ENCODE measurements around the gene CCSER1.
"Not testable (repeated sequence)": the region's sequence is repeated elsewhere in the genome, so short reads cannot be mapped to it uniquely, and the experiment has no call there.

CCSER1 gene

DNA sequence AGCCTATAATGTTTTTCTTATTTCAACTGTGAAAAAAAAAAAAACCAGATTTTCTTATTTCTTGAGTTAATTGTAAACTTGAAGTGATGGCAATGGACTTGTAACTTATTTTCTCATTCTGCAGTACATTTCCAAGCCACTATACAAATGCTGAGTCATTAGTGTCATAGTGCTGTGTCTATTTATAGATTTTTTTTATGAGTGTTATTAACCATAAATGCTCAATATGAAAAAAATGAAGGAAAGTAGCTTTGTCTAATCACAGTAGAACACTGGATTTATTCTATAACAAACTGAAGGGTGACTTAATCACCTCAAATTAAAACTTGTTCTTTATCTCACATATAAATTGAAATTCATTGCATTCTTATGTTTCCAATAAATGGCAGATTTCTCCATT lies 718.6 kb downstream of the CCSER1 start:
- ATAC-seq (replicated peaks) (no peak), DNase-seq (no peak)
- no peaks in the 10 kb centered on the region for H3K4me1 Mint-ChIP-seq (ENCODE audit: low read depth in 2 of 2)
- no peak overlapping the region for H3K4me3 Mint-ChIP-seq
- H3K27ac Mint-ChIP-seq = no peak overlapping the region
- peaks cover 0 to 8% of the 10 kb centered on the region in 2 donors for H3K9me3 Mint-ChIP-seq
- no peaks in the 10 kb centered on the region for H3K27me3 Mint-ChIP-seq
- H3K36me3 Mint-ChIP-seq (ENCODE audit: insufficient read depth) = no peaks in the 10 kb centered on the region

DNA sequence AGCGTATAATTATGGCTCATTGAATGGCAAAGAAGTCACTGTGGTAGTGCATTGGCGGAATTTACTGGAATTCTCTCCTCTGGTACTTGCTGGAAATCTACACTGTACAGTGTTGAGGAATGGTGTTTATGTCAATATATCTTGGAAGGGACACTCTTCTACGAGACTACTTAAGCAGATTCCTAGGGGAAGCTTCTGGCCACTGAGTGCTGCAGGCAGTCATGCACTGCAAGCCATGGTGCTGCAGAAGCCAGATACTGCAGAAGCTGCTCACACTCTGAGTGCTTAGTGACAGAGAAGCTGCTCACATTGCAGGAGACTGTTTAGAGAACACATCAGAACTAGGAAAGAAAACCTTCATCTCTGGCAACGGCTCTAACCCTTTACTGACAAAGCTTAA lies 725.0 kb downstream of the CCSER1 start:
- H3K27me3 Mint-ChIP-seq = no peaks in the 10 kb centered on the region
- no peaks in the 10 kb centered on the region for H3K36me3 Mint-ChIP-seq (ENCODE audit: insufficient read depth)
- peaks cover 0 to 8% of the 10 kb centered on the region in 2 donors for H3K9me3 Mint-ChIP-seq
- ATAC-seq (replicated peaks) (no peak), DNase-seq (no peak)
- H3K4me1 Mint-ChIP-seq (ENCODE audit: low read depth in 2 of 2) = no peaks in the 10 kb centered on the region
- no peak overlapping the region for H3K27ac Mint-ChIP-seq
- H3K4me3 Mint-ChIP-seq = no peak overlapping the region

DNA sequence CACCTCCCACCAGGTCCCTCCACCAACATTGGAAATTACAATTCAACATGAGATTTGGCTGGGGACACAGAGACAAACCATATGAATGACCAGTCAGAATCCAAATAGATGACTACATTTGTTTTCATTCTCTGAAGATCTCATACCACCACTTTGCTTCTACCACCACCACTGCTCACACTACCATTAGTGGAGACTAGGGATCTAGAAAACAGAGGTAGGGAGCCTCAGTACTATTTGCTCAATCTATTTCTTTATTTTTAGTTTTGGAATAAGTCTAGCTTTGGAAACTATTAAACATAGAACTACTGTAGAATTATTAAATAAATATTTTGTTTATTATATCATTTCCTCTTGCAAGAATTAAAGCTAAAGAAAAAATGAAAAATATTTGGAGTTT lies 727.9 kb downstream of the CCSER1 start:
- Mint-ChIP-seq H3K27me3 (no peaks in the 10 kb centered on the region), H3K4me1 (ENCODE audit: low read depth in 2 of 2) (no peaks in the 10 kb centered on the region), H3K27ac (no peak overlapping the region), H3K36me3 (ENCODE audit: insufficient read depth) (no peaks in the 10 kb centered on the region), H3K9me3 (peaks cover 0 to 4% of the 10 kb centered on the region in 2 donors), H3K4me3 (no peak overlapping the region)
- ATAC-seq (replicated peaks) (no peak), DNase-seq (no peak)

DNA sequence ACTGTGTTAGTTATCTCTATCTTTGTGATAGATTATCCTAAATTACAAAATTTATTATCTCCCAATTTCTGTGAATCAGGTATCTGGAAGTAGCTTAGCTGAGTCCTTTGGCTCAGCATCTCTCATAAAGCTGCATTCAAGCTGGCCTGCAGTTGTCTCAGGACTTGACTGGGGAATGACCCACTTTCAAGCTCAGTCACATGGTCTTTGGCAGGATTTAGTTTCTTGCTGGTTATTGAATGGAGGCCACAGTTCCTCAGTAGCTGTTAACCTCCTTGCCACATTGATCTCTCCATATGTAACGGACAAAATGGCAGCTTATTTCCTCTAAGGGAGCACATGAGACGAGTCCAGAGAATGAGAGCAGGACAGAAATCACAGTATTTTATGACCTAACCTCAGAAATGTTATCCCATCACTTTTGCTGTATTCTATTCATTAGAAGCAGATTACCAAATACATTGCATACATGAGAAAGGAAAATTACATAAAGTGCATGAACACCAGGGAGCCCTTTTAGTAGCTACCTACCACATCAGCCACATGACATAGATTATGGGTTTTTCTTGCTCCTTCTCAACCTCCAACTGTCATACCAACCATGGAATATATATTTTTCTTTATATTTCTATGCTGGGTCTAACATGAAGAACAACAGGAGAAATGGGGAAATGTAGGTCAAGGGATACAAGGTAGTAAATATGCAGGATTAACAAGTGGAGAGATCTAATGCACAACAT lies 730.1 kb downstream of the CCSER1 start:
- no peak for ATAC-seq (replicated peaks)
- H3K27me3 Mint-ChIP-seq = no peaks in the 10 kb centered on the region
- H3K4me1 Mint-ChIP-seq (ENCODE audit: low read depth in 2 of 2) = no peaks in the 10 kb centered on the region
- no peaks in the 10 kb centered on the region for H3K9me3 Mint-ChIP-seq
- no peak overlapping the region for H3K27ac Mint-ChIP-seq
- no peaks in the 10 kb centered on the region for H3K36me3 Mint-ChIP-seq (ENCODE audit: insufficient read depth)
- DNase-seq = no peak
- no peak overlapping the region for H3K4me3 Mint-ChIP-seq

DNA sequence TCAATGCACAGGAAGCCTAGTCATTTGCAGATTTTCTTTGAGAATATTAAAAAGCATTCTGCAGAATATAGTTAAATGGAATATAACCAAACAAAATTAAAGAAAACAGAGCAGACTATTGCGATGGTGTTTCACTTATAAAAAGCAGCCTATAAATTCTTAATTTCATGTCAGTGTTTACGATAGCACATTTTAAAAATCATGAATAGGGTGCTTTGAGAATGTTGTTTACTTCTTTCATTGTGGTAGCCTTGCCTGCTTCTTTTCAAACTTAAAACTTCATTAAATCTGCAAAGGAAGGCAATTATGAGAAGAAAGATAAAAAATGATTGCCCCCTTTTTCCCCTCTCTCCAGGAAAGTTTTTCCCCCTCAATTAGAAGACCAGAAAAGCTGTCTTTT lies 748.6 kb downstream of the CCSER1 start:
- ATAC-seq (replicated peaks) = no peak
- no peaks in the 10 kb centered on the region for H3K36me3 Mint-ChIP-seq (ENCODE audit: insufficient read depth)

DNA sequence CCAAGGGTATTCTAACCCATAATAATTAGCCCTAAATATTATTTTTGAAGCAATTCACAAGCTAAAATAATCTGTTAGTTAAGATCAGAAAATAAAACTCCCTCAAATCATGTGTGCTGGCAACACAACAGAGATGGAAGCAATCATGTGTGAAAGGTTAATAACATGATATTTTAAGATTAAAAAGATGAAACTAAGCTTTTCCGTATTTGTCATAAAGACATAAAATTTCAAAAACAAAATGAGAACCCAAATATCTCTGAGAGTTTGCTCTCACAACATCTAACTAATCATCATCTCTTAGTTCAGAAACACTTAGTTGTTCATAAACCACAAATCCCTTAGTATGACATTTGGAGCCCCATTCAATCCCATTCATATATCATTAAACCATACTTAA lies 749.1 kb downstream of the CCSER1 start:
- Mint-ChIP-seq H3K27me3 (no peaks in the 10 kb centered on the region), H3K4me3 (no peak overlapping the region), H3K36me3 (ENCODE audit: insufficient read depth) (no peaks in the 10 kb centered on the region), H3K9me3 (peaks cover 6 to 34% of the 10 kb centered on the region in 2 donors), H3K27ac (no peak overlapping the region), H3K4me1 (ENCODE audit: low read depth in 2 of 2) (no peaks in the 10 kb centered on the region)
- no peak for DNase-seq
- ATAC-seq (replicated peaks) = no peak

More for the DNA sequence above, 748.6 kb downstream of the CCSER1 start:
- H3K27me3 Mint-ChIP-seq = no peaks in the 10 kb centered on the region
- no peak overlapping the region for H3K4me3 Mint-ChIP-seq
- no peaks in the 10 kb centered on the region for H3K4me1 Mint-ChIP-seq (ENCODE audit: low read depth in 2 of 2)
- no peak overlapping the region for H3K27ac Mint-ChIP-seq
- DNase-seq = no peak
- peaks cover 6 to 34% of the 10 kb centered on the region in 2 donors for H3K9me3 Mint-ChIP-seq

DNA sequence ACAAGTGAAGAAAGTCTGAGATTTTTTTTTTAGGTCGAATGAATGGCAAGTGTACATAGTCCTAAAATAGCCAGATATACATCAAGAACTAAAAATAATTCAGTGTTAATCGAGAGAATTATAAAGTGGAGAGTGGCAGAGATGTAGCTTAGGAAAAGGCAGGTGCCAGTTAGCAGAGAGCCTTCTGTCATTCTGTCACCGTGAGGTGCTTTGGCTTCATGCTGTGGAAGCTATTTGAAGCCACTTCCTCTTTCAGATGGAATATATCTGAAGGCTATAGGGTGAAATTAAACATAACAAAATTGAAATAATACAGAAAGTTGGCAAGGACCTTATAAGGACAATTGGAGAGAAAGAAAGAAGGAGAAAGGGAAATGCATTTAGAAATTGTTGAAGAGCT lies 756.3 kb downstream of the CCSER1 start:
- Mint-ChIP-seq H3K4me1 (ENCODE audit: low read depth in 2 of 2) (no peaks in the 10 kb centered on the region), H3K9me3 (peaks cover 8 to 16% of the 10 kb centered on the region in 2 donors), H3K36me3 (ENCODE audit: insufficient read depth) (no peaks in the 10 kb centered on the region), H3K27me3 (no peaks in the 10 kb centered on the region), H3K27ac (no peak overlapping the region), H3K4me3 (no peak overlapping the region)
- DNase-seq (no peak), ATAC-seq (replicated peaks) (no peak)

DNA sequence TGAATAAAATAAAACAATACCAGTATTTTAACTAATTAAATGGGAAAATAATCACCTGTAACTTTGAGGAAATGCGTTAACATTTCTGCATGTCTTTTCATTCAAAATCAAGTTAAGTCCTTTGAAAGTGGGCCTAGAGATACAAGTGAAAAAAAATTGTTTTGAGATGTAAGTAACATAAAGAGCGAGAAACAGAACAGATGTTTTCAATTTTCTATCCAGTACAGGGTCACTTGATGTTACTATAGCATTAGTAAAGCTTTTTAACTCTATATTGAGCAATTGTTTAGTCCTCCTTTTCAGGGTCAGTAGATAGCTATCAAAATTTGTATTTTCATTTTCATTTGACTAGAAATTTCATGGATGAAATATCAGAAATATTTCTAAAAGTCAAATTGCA lies 761.4 kb downstream of the CCSER1 start:
- Mint-ChIP-seq H3K27me3 (no peaks in the 10 kb centered on the region), H3K4me1 (ENCODE audit: low read depth in 2 of 2) (no peaks in the 10 kb centered on the region), H3K9me3 (peaks cover 5% of the 10 kb centered on the region in 2 donors), H3K27ac (no peak overlapping the region), H3K36me3 (ENCODE audit: insufficient read depth) (no peaks in the 10 kb centered on the region), H3K4me3 (no peak overlapping the region)
- DNase-seq (no peak), ATAC-seq (replicated peaks) (no peak)

DNA sequence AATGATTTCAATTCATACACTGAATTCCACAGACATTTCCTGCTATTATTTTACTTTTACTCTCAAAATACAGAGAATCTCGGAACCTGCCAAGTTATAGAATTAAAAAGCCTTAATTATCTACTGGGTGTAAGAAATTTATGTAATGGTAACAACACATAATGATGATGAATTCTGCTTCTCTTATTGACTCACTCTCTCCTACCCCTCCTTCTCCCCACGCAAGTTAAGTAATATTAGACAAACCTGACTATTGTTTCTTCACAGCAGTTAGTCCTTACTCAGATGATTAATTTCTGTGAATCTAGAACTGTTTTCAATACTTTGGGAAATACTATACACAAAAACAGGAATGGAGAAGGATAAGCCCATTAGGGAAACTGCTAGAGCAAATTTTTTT lies 762.0 kb downstream of the CCSER1 start:
- Mint-ChIP-seq H3K4me1 (ENCODE audit: low read depth in 2 of 2) (no peaks in the 10 kb centered on the region), H3K36me3 (ENCODE audit: insufficient read depth) (no peaks in the 10 kb centered on the region), H3K27me3 (no peaks in the 10 kb centered on the region), H3K9me3 (peaks cover 0 to 2% of the 10 kb centered on the region in 2 donors), H3K27ac (no peak overlapping the region), H3K4me3 (no peak overlapping the region)
- DNase-seq (no peak), ATAC-seq (replicated peaks) (no peak)

DNA sequence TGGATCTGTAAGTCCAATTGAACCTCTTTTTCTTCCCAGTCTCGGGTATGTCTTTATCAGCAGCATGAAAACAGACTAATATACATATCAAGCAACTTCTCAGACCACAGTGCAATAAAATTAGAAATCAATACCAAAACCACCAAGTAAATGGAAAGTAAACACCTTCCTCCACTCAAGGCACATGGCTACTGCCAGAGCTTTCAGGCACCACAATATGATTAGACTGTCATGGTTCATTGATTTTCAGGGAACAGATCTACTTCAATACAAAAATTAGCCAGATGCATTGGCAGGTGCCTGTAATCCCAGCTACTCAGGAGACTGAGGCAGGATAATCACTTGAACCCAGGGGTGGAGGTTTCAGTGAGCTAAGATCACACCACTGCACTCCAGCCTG lies 776.2 kb downstream of the CCSER1 start:
- H3K9me3 Mint-ChIP-seq = peaks cover 11 to 23% of the 10 kb centered on the region in 2 donors
- not testable (repeated sequence) for H3K4me3 Mint-ChIP-seq; H3K36me3 Mint-ChIP-seq (ENCODE audit: insufficient read depth); H3K4me1 Mint-ChIP-seq (ENCODE audit: low read depth in 2 of 2); DNase-seq; H3K27ac Mint-ChIP-seq; ATAC-seq (replicated peaks); H3K27me3 Mint-ChIP-seq

DNA sequence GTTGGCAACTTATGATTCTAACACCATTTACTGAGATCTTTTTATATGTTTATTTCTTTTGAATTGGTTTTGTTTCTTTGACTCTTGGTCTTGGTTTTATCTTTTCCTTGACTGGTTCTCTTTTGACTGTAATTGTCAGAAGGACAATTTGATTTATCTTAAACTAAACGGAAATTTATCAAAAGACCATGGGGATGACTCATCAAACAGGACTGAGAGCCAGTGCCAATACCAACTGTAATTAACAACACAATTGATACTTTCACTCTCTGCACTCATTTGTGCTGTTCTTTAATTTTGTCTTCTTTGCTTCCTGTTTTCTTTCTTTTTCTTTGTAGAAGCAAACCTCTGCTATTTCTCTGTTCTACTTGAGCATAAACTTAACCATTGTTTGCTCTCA lies 776.8 kb downstream of the CCSER1 start:
- Mint-ChIP-seq H3K27ac (no peak overlapping the region), H3K27me3 (no peaks in the 10 kb centered on the region), H3K4me3 (no peak overlapping the region)

DNA sequence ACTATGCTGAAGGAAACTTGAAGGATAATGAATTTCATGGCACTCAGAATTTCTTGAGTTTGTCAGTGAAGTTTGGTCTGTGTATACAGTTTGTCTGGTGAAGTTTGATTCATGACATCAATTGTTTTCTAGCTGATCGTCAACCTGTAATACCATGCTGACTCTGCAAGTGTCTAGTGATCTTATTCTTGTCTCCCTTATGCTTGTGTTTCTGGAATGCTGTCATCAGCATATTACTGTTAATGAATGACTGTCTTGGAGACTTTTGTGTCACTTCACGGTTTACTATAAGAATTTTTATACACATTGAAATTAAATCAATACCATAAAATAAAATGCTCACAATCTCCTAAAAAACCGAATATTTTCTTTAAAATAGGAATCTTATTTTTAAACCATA lies 779.0 kb downstream of the CCSER1 start:
- H3K4me1 Mint-ChIP-seq (ENCODE audit: low read depth in 2 of 2) = no peaks in the 10 kb centered on the region
- DNase-seq = no peak
- H3K4me3 Mint-ChIP-seq = no peak overlapping the region
- ATAC-seq (replicated peaks) = no peak
- H3K36me3 Mint-ChIP-seq (ENCODE audit: insufficient read depth) = no peaks in the 10 kb centered on the region
- H3K27me3 Mint-ChIP-seq = no peaks in the 10 kb centered on the region
- H3K27ac Mint-ChIP-seq = no peak overlapping the region
- peaks cover 13 to 17% of the 10 kb centered on the region in 2 donors for H3K9me3 Mint-ChIP-seq

More for the DNA sequence above, 776.8 kb downstream of the CCSER1 start:
- no peaks in the 10 kb centered on the region for H3K36me3 Mint-ChIP-seq (ENCODE audit: insufficient read depth)
- H3K4me1 Mint-ChIP-seq (ENCODE audit: low read depth in 2 of 2) = no peaks in the 10 kb centered on the region
- DNase-seq (no peak), ATAC-seq (replicated peaks) (no peak)
- peaks cover 11 to 17% of the 10 kb centered on the region in 2 donors for H3K9me3 Mint-ChIP-seq

DNA sequence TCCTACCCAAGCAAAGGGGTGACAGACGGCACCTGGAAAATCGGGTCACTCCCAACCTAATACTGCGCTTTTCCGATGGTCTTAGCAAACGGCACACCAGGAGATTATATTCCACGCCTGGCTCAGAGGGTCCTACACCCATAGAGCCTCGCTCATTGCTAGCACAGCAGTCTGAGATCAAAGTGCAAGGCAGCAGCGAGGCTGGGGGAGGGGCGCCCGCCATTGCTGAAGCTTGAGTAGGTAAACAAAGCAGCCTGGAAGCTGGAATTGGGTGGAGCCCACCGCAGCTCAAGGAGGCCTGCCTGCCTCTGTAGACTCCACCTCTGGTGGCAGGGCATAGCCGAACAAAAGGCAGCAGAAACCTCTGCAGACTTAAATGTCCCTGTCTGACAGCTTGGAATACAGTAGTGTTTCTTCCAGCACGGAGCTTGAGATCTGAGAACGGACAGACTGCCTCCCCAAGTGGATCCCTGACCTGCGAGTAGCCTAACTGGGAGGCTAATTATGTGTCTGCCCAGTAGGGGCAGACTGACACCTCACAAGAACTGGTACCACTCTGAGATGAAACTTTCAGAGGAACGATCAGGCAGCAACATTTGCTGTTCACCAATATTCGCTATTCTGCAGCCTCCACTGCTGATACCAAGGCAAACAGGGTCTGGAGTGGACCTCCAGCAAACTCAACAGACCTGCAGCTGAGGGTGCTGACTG lies 784.7 kb downstream of the CCSER1 start:
- peaks cover 10 to 25% of the 10 kb centered on the region in 2 donors for H3K9me3 Mint-ChIP-seq
- H3K27me3 Mint-ChIP-seq; H3K27ac Mint-ChIP-seq; H3K36me3 Mint-ChIP-seq (ENCODE audit: insufficient read depth); H3K4me1 Mint-ChIP-seq (ENCODE audit: low read depth in 2 of 2); ATAC-seq (replicated peaks); H3K4me3 Mint-ChIP-seq; DNase-seq: not testable (repeated sequence)

DNA sequence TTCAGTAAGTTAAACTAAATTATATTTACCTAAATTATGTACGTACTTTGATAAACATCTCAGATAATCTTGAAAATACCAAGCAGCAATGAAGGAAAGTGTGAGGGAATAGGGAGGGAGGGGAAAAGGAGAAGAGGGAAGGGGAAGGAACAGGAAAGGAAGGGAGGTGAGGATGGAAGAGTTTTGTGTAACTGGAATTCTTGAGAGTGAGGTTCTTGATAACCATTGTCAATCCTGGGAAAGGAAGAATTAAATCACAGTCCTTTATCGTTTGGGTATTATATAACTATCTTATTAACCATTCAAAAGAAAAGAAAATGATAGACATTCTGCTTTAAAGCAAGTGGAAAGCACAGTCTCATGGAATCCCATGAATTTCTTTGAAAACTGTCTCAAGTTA lies 795.0 kb downstream of the CCSER1 start:
- ATAC-seq (replicated peaks) (no peak), DNase-seq (no peak)
- peaks cover 0 to 4% of the 10 kb centered on the region in 2 donors for H3K9me3 Mint-ChIP-seq
- H3K27me3 Mint-ChIP-seq = no peaks in the 10 kb centered on the region
- no peaks in the 10 kb centered on the region for H3K36me3 Mint-ChIP-seq (ENCODE audit: insufficient read depth)
- no peak overlapping the region for H3K4me3 Mint-ChIP-seq
- no peaks in the 10 kb centered on the region for H3K4me1 Mint-ChIP-seq (ENCODE audit: low read depth in 2 of 2)
- no peak overlapping the region for H3K27ac Mint-ChIP-seq

All from effector memory CD8-positive, alpha-beta T cell (primary cell).